ENCODE results near the gene CCNB2. TPM values are rescaled to one million over a fixed set of nuclear protein-coding genes. Genes with fewer than 3 reads are reported as not detected.
A peak's percentile ranks its signal among the peaks of the same experiment; 100 is the strongest.

Gene CCNB2
- total RNA-seq (75.1 TPM), polyA plus RNA-seq (19.5 TPM)
- long read RNA-seq, donor 1, transcript CCNB2-201 (9 exons, 1,556 nt): major isoform, 5 of 5 reads
- long read RNA-seq, donor 1, partial matches to known transcripts: 0 of 5 reads
- long read RNA-seq, donor 1, other reads (novel, unspliced or antisense): 0 of 5 reads
- long read RNA-seq, donor 2: 0 reads
- long read RNA-seq, donor 3, transcript CCNB2-201 (9 exons, 1,556 nt): major isoform, 67 of 88 reads
- long read RNA-seq, donor 3, partial matches to known transcripts: 19 of 88 reads
- long read RNA-seq, donor 3, other reads (novel, unspliced or antisense): 0 of 88 reads
- long read RNA-seq, donor 4, transcript CCNB2-201 (9 exons, 1,556 nt): major isoform, 14 of 14 reads
- long read RNA-seq, donor 4, partial matches to known transcripts: 0 of 14 reads
- long read RNA-seq, donor 4, other reads (novel, unspliced or antisense): 0 of 14 reads
- long read RNA-seq, donor 5, transcript CCNB2-201 (9 exons, 1,556 nt): major isoform, 65 of 77 reads
- long read RNA-seq, donor 5, partial matches to known transcripts: 8 of 77 reads
- long read RNA-seq, donor 5, other reads (novel, unspliced or antisense): 0 of 77 reads
- long read RNA-seq, donor 6, transcript CCNB2-201 (9 exons, 1,556 nt): major isoform, 35 of 59 reads
- long read RNA-seq, donor 6, partial matches to known transcripts: 24 of 59 reads
- long read RNA-seq, donor 6, other reads (novel, unspliced or antisense): 0 of 59 reads
- long read RNA-seq, donor 7, transcript CCNB2-201 (9 exons, 1,556 nt): major isoform, 46 of 55 reads
- long read RNA-seq, donor 7, partial matches to known transcripts: 8 of 55 reads
- long read RNA-seq, donor 7, other reads (novel, unspliced or antisense): 0 of 55 reads
- long read RNA-seq, donor 8, transcript CCNB2-201 (9 exons, 1,556 nt): major isoform, 16 of 16 reads
- long read RNA-seq, donor 8, partial matches to known transcripts: 0 of 16 reads
- long read RNA-seq, donor 8, other reads (novel, unspliced or antisense): 0 of 16 reads
- long read RNA-seq, donor 9, transcript CCNB2-201 (9 exons, 1,556 nt): major isoform, 40 of 50 reads
- long read RNA-seq, donor 9, partial matches to known transcripts: 9 of 50 reads
- long read RNA-seq, donor 9, other reads (novel, unspliced or antisense): 0 of 50 reads
- long read RNA-seq, donor 10, transcript CCNB2-201 (9 exons, 1,556 nt): major isoform, 32 of 38 reads
- long read RNA-seq, donor 10, partial matches to known transcripts: 6 of 38 reads
- long read RNA-seq, donor 10, other reads (novel, unspliced or antisense): 0 of 38 reads

- peaks cover 7 to 21% of the 10 kb centered on the region in 2 donors for H3K36me3 ChIP-seq (ENCODE audit: control insufficient read depth in 2 of 2, insufficient read depth in 2 of 2, low read length in 1 of 2)
- peak; percentile 80 to 97 (median 91) for DNase-seq (ENCODE audit: low read depth in 6 of 9, low spot score in 9 of 9)
- no peaks in the 10 kb centered on the region for H3K27me3 ChIP-seq (ENCODE audit: control insufficient read depth in 2 of 2, insufficient read depth in 1 of 2, low read length in 1 of 2)
- no peaks in the 10 kb centered on the region for H3K9me3 ChIP-seq (ENCODE audit: control insufficient read depth in 2 of 2, insufficient read depth in 1 of 2, low read length in 1 of 2)
- H3K4me3 ChIP-seq (ENCODE audit: low read length in 2 of 2): peak within 1 kb of the TSS; percentile 53 to 67
- WGBS: under 1% methylated on average over 57 of the region's 57 CpGs
- H3K27ac ChIP-seq (ENCODE audit: low read depth in 1 of 2, low read length in 1 of 2): peak within 1 kb of the TSS; percentile 97 to 98
- peaks cover 4 to 11% of the 10 kb centered on the region in 2 donors for H3K4me1 ChIP-seq (ENCODE audit: control insufficient read depth in 2 of 2, insufficient read depth in 2 of 2, low read length in 2 of 2)
These were observed at the start of gene CCNB2 for GRCh38 chr15:59104912-59105732. Gene CCNB2, plus strand, starts transcription at chr15:59105146. Its CDS starts 123 bp downstream, at chr15:59105269.

DNA sequence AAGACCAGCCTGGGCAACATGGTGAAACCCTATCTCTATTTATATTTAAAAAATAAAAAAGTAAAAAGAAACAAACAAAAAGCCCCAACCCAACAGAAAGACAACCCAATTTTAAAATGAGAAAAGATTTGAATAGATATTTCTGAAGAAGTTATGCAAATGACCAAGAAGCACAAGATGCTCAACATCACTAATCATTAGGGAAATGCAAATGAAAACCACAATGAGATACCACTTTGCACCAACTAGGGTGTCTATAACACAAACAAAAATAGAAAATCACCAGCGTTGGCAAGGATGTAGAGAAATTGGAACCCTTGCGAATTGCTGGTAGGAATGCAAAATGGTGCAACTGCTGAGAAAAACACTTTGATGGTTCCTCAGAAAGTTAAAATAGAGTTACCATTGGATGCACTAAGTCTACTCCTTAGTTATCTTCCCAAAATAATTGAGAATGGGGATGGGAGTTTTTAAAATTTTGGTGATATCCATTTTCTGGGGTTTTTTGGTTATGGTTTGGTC is 45.8 kb upstream of the CCNB2 start:
- no peak overlapping the region for H3K4me3 ChIP-seq (ENCODE audit: low read length in 2 of 2)

GRCh38 chr15:59060348-59060747 is 44.6 kb upstream of the CCNB2 start:
- Histone ChIP-seq H3K4me3 (ENCODE audit: low read length in 2 of 2) (no peak overlapping the region), H3K4me1 (ENCODE audit: control insufficient read depth in 2 of 2, insufficient read depth in 2 of 2, low read length in 2 of 2) (no peaks in the 10 kb centered on the region), H3K27me3 (ENCODE audit: control insufficient read depth in 2 of 2, insufficient read depth in 1 of 2, low read length in 1 of 2) (no peaks in the 10 kb centered on the region), H3K9me3 (ENCODE audit: control insufficient read depth in 2 of 2, insufficient read depth in 1 of 2, low read length in 1 of 2) (no peaks in the 10 kb centered on the region), H3K36me3 (ENCODE audit: control insufficient read depth in 2 of 2, insufficient read depth in 2 of 2, low read length in 1 of 2) (peaks cover 27 to 84% of the 10 kb centered on the region in 2 donors), H3K27ac (ENCODE audit: low read depth in 1 of 2, low read length in 1 of 2) (no peak overlapping the region)
- WGBS: 97% methylated on average over 4 of the region's 4 CpGs
- no peak for DNase-seq (ENCODE audit: low read depth in 6 of 9, low spot score in 9 of 9)

More for the DNA sequence above, 45.8 kb upstream of the CCNB2 start:
- Histone ChIP-seq H3K27me3 (ENCODE audit: control insufficient read depth in 2 of 2, insufficient read depth in 1 of 2, low read length in 1 of 2) (no peaks in the 10 kb centered on the region), H3K4me1 (ENCODE audit: control insufficient read depth in 2 of 2, insufficient read depth in 2 of 2, low read length in 2 of 2) (no peaks in the 10 kb centered on the region), H3K36me3 (ENCODE audit: control insufficient read depth in 2 of 2, insufficient read depth in 2 of 2, low read length in 1 of 2) (peaks cover 27 to 77% of the 10 kb centered on the region in 2 donors), H3K9me3 (ENCODE audit: control insufficient read depth in 2 of 2, insufficient read depth in 1 of 2, low read length in 1 of 2) (no peaks in the 10 kb centered on the region), H3K27ac (ENCODE audit: low read depth in 1 of 2, low read length in 1 of 2) (no peak overlapping the region)
- DNase-seq (ENCODE audit: low read depth in 6 of 9, low spot score in 9 of 9): no peak
- over 99% methylated on average over 2 of the region's 2 CpGs for WGBS

DNA sequence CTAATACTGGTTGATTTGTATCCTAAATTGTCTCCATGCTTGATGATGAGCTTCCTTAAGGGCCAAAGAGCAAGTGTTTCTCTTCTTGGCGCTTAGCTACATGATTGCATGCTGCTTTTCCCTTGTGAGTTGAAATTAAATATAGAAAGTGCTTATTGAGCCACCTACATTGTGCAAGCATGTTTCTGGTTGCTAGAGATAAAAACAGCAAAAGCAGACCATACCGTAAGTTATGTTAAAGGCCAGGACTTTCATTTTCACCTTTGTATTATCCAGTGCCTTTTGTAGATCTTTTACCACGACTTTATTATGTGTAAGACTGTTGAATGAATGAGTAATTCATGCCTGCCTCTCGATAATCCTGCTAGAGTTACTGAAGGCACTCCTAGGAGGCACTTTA is 41.9 kb upstream of the CCNB2 start:
- Histone ChIP-seq H3K4me3 (ENCODE audit: low read length in 2 of 2) (no peak overlapping the region), H3K4me1 (ENCODE audit: control insufficient read depth in 2 of 2, insufficient read depth in 2 of 2, low read length in 2 of 2) (no peaks in the 10 kb centered on the region), H3K27me3 (ENCODE audit: control insufficient read depth in 2 of 2, insufficient read depth in 1 of 2, low read length in 1 of 2) (no peaks in the 10 kb centered on the region), H3K27ac (ENCODE audit: low read depth in 1 of 2, low read length in 1 of 2) (no peak overlapping the region), H3K9me3 (ENCODE audit: control insufficient read depth in 2 of 2, insufficient read depth in 1 of 2, low read length in 1 of 2) (no peaks in the 10 kb centered on the region), H3K36me3 (ENCODE audit: control insufficient read depth in 2 of 2, insufficient read depth in 2 of 2, low read length in 1 of 2) (peaks cover 40 to 89% of the 10 kb centered on the region in 2 donors)
- DNase-seq (ENCODE audit: low read depth in 6 of 9, low spot score in 9 of 9): no peak
- WGBS: 97% methylated on average over 4 of the region's 4 CpGs

GRCh38 chr15:59069430-59069829 is 35.5 kb upstream of the CCNB2 start:
- Histone ChIP-seq H3K9me3 (ENCODE audit: control insufficient read depth in 2 of 2, insufficient read depth in 1 of 2, low read length in 1 of 2) (no peaks in the 10 kb centered on the region), H3K36me3 (ENCODE audit: control insufficient read depth in 2 of 2, insufficient read depth in 2 of 2, low read length in 1 of 2) (peaks cover 34 to 44% of the 10 kb centered on the region in 2 donors), H3K27ac (ENCODE audit: low read depth in 1 of 2, low read length in 1 of 2) (no peak overlapping the region), H3K4me3 (ENCODE audit: low read length in 2 of 2) (no peak overlapping the region), H3K27me3 (ENCODE audit: control insufficient read depth in 2 of 2, insufficient read depth in 1 of 2, low read length in 1 of 2) (no peaks in the 10 kb centered on the region), H3K4me1 (ENCODE audit: control insufficient read depth in 2 of 2, insufficient read depth in 2 of 2, low read length in 2 of 2) (no peaks in the 10 kb centered on the region)
- 96% methylated on average over 1 of the region's 1 CpG for WGBS
- no peak for DNase-seq (ENCODE audit: low read depth in 6 of 9, low spot score in 9 of 9)

DNA sequence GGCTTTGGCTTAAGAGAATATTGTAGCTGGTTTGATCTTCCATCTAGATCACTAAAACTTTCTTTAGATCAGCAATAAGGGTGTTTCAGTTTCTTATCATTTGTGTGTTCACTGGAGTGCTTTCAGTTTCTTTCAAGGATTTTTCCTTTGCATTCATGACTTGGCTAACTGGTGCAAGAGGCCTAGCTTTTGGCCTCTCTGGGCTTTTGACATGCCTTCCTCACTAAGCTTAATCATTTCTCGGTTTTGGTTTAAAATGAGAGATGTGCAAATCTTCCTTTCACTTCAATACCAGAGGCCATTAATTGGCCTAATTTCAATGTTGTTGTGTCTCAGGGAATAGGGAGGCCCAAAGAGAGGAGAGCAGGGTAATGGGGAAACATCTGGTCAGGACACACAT is 30.3 kb upstream of the CCNB2 start:
- Histone ChIP-seq H3K27me3 (ENCODE audit: control insufficient read depth in 2 of 2, insufficient read depth in 1 of 2, low read length in 1 of 2) (no peaks in the 10 kb centered on the region), H3K4me3 (ENCODE audit: low read length in 2 of 2) (no peak overlapping the region), H3K9me3 (ENCODE audit: control insufficient read depth in 2 of 2, insufficient read depth in 1 of 2, low read length in 1 of 2) (no peaks in the 10 kb centered on the region), H3K4me1 (ENCODE audit: control insufficient read depth in 2 of 2, insufficient read depth in 2 of 2, low read length in 2 of 2) (no peaks in the 10 kb centered on the region), H3K36me3 (ENCODE audit: control insufficient read depth in 2 of 2, insufficient read depth in 2 of 2, low read length in 1 of 2) (peaks cover 17 to 20% of the 10 kb centered on the region in 2 donors), H3K27ac (ENCODE audit: low read depth in 1 of 2, low read length in 1 of 2) (no peak overlapping the region)
- WGBS: 99% methylated on average over 1 of the region's 1 CpG
- DNase-seq (ENCODE audit: low read depth in 6 of 9, low spot score in 9 of 9): no peak

DNA sequence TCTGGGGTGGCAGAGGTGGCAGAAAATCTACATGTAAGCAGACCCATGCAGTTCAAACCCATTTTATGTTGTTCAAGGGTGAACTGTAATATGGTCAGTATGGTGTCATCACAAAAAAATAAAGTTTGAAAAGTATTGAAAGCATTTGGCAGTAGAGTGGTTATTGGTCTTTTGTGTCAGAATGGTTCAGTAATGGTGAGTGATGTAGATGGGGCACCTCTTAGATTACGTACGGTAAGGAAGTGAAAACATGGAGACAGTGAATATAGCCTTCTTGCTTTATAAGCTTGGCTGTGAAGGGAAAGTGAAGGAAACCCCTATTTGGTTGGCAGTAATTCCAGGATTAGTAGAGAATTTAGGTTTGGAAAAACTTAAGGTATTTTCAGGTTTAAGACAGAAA is 17.2 kb upstream of the CCNB2 start:
- Histone ChIP-seq H3K27ac (ENCODE audit: low read depth in 1 of 2, low read length in 1 of 2) (no peak overlapping the region), H3K4me3 (ENCODE audit: low read length in 2 of 2) (no peak overlapping the region), H3K27me3 (ENCODE audit: control insufficient read depth in 2 of 2, insufficient read depth in 1 of 2, low read length in 1 of 2) (no peaks in the 10 kb centered on the region), H3K9me3 (ENCODE audit: control insufficient read depth in 2 of 2, insufficient read depth in 1 of 2, low read length in 1 of 2) (no peaks in the 10 kb centered on the region), H3K4me1 (ENCODE audit: control insufficient read depth in 2 of 2, insufficient read depth in 2 of 2, low read length in 2 of 2) (no peaks in the 10 kb centered on the region), H3K36me3 (ENCODE audit: control insufficient read depth in 2 of 2, insufficient read depth in 2 of 2, low read length in 1 of 2) (peaks cover 17 to 51% of the 10 kb centered on the region in 2 donors)
- WGBS: 97% methylated on average over 2 of the region's 2 CpGs
- DNase-seq (ENCODE audit: low read depth in 6 of 9, low spot score in 9 of 9): no peak

GRCh38 chr15:59094077-59094476 is 10.9 kb upstream of the CCNB2 start:
- no peak overlapping the region for H3K4me3 ChIP-seq (ENCODE audit: low read length in 2 of 2)
- peaks cover 11 to 45% of the 10 kb centered on the region in 2 donors for H3K36me3 ChIP-seq (ENCODE audit: control insufficient read depth in 2 of 2, insufficient read depth in 2 of 2, low read length in 1 of 2)
- no peak overlapping the region for H3K27ac ChIP-seq (ENCODE audit: low read depth in 1 of 2, low read length in 1 of 2)
- no peaks in the 10 kb centered on the region for H3K4me1 ChIP-seq (ENCODE audit: control insufficient read depth in 2 of 2, insufficient read depth in 2 of 2, low read length in 2 of 2)
- 99% methylated on average over 1 of the region's 1 CpG for WGBS
- H3K9me3 ChIP-seq (ENCODE audit: control insufficient read depth in 2 of 2, insufficient read depth in 1 of 2, low read length in 1 of 2): no peaks in the 10 kb centered on the region
- no peaks in the 10 kb centered on the region for H3K27me3 ChIP-seq (ENCODE audit: control insufficient read depth in 2 of 2, insufficient read depth in 1 of 2, low read length in 1 of 2)
- no peak for DNase-seq (ENCODE audit: low read depth in 6 of 9, low spot score in 9 of 9)
